DMS 273 treated with DMSO at 0.1 percent for 48 hours (cell line): ENCODE measurements around the gene OSTN.
"Not testable (repeated sequence)": the region's sequence is repeated elsewhere in the genome, so short reads cannot be mapped to it uniquely, and the experiment has no call there.

Experiments
- DNase-seq: peaks from one replicate; lab custom pipeline; 2025; lab: John Stamatoyannopoulos, UW

OSTN gene

GRCh38 chr3:191235331-191236314 lies 36.6 kb downstream of the OSTN start:
- no peak for DNase-seq

- no peak for DNase-seq
Observed at GRCh38 chr3:191236646-191237045, 37.6 kb downstream of the OSTN start.

GRCh38 chr3:191237047-191237882 lies 38.2 kb downstream of the OSTN start:
- no peak for DNase-seq

GRCh38 chr3:191238321-191238817 lies 39.3 kb downstream of the OSTN start:
- no peak for DNase-seq

GRCh38 chr3:191239407-191240031 lies 40.5 kb downstream of the OSTN start:
- no peak for DNase-seq

GRCh38 chr3:191240486-191240885 lies 41.4 kb downstream of the OSTN start:
- no peak for DNase-seq

GRCh38 chr3:191244242-191244867 lies 45.3 kb downstream of the OSTN start:
- DNase-seq: no peak

GRCh38 chr3:191246034-191246433 lies 47.0 kb downstream of the OSTN start:
- DNase-seq: not testable (repeated sequence)

GRCh38 chr3:191246630-191247029 lies 47.6 kb downstream of the OSTN start:
- no peak for DNase-seq

GRCh38 chr3:191253089-191253799 lies 54.2 kb downstream of the OSTN start:
- DNase-seq: no peak

GRCh38 chr3:191254098-191254873 lies 55.2 kb downstream of the OSTN start:
- DNase-seq: no peak

GRCh38 chr3:191255156-191255555 lies 56.1 kb downstream of the OSTN start:
- no peak for DNase-seq

- DNase-seq: no peak
Observed at GRCh38 chr3:191256405-191256804, 57.4 kb downstream of the OSTN start.

- no peak for DNase-seq
Observed at GRCh38 chr3:191257286-191257685, 58.2 kb downstream of the OSTN start.

GRCh38 chr3:191259486-191259885 lies 60.4 kb downstream of the OSTN start:
- no peak for DNase-seq

- DNase-seq: no peak
Observed at GRCh38 chr3:191260431-191261303, 61.6 kb downstream of the OSTN start.

GRCh38 chr3:191261304-191261638 lies 62.2 kb downstream of the OSTN start:
- DNase-seq: no peak

GRCh38 chr3:191262650-191263049 lies 63.6 kb downstream of the OSTN start:
- no peak for DNase-seq

GRCh38 chr3:191263365-191263764 lies 64.3 kb downstream of the OSTN start:
- DNase-seq: no peak
